GM21381 (cell line): ENCODE results near the gene LRRTM4.

ENCODE experiments used
- ATAC-seq: cut with Tn5 transposase; IDR thresholded peaks from one replicate; pipeline ENCODE4 v1.9.1; 2021; ENCODE audit warnings: mild to moderate bottlenecking, moderate library complexity; ENCODE audit not compliant: unreplicated experiment

LRRTM4 gene

GRCh38 chr2:77328134-77328931 lies 193.8 kb downstream of the LRRTM4 start:
- ATAC-seq = no peak

GRCh38 chr2:77325395-77325794 lies 196.8 kb downstream of the LRRTM4 start:
- no peak for ATAC-seq

GRCh38 chr2:77322431-77322830 lies 199.7 kb downstream of the LRRTM4 start:
- no peak for ATAC-seq

GRCh38 chr2:77314721-77315120 lies 207.5 kb downstream of the LRRTM4 start:
- no peak for ATAC-seq

- no peak for ATAC-seq
Measured at GRCh38 chr2:77310416-77310815, 211.8 kb downstream of the LRRTM4 start.

GRCh38 chr2:77309725-77310124 lies 212.5 kb downstream of the LRRTM4 start:
- ATAC-seq = no peak

- ATAC-seq = no peak
Measured at GRCh38 chr2:77301441-77301840, 220.7 kb downstream of the LRRTM4 start.

GRCh38 chr2:77296791-77297190 lies 225.4 kb downstream of the LRRTM4 start:
- ATAC-seq = no peak

GRCh38 chr2:77294474-77294873 lies 227.7 kb downstream of the LRRTM4 start:
- ATAC-seq = no peak

GRCh38 chr2:77284353-77284752 lies 237.8 kb downstream of the LRRTM4 start:
- ATAC-seq = no peak

- no peak for ATAC-seq
Measured at GRCh38 chr2:77271262-77271661, 250.9 kb downstream of the LRRTM4 start.

- ATAC-seq = no peak
Measured at GRCh38 chr2:77270433-77270832, 251.7 kb downstream of the LRRTM4 start.

GRCh38 chr2:77268626-77269025 lies 253.6 kb downstream of the LRRTM4 start:
- no peak for ATAC-seq

GRCh38 chr2:77232909-77233425 lies 289.2 kb downstream of the LRRTM4 start:
- ATAC-seq = no peak

GRCh38 chr2:77228391-77228790 lies 293.8 kb downstream of the LRRTM4 start:
- ATAC-seq = no peak

GRCh38 chr2:77210725-77211124 lies 311.5 kb downstream of the LRRTM4 start:
- ATAC-seq = no peak

GRCh38 chr2:77207331-77207730 lies 314.8 kb downstream of the LRRTM4 start:
- ATAC-seq = no peak

- no peak for ATAC-seq
Measured at GRCh38 chr2:77201755-77202154, 320.4 kb downstream of the LRRTM4 start.

- no peak for ATAC-seq
Measured at GRCh38 chr2:77199411-77199810, 322.8 kb downstream of the LRRTM4 start.

- ATAC-seq = no peak
Measured at GRCh38 chr2:77193858-77194448, 328.2 kb downstream of the LRRTM4 start.

- ATAC-seq = no peak
Measured at GRCh38 chr2:77192811-77193289, 329.3 kb downstream of the LRRTM4 start.

GRCh38 chr2:77191665-77192064 lies 330.5 kb downstream of the LRRTM4 start:
- no peak for ATAC-seq
